ENCODE data around the gene SSBP3. TPM values are rescaled to one million over a fixed set of nuclear protein-coding genes. Genes with fewer than 3 reads are reported as not detected.
"Not testable (repeated sequence)": the region's sequence is repeated elsewhere in the genome, so short reads cannot be mapped to it uniquely, and the experiment has no call there.

SSBP3 gene
- total RNA-seq, 4 donors from 2014 or later = 32.8 to 63.4 (median 47.4) TPM

DNA sequence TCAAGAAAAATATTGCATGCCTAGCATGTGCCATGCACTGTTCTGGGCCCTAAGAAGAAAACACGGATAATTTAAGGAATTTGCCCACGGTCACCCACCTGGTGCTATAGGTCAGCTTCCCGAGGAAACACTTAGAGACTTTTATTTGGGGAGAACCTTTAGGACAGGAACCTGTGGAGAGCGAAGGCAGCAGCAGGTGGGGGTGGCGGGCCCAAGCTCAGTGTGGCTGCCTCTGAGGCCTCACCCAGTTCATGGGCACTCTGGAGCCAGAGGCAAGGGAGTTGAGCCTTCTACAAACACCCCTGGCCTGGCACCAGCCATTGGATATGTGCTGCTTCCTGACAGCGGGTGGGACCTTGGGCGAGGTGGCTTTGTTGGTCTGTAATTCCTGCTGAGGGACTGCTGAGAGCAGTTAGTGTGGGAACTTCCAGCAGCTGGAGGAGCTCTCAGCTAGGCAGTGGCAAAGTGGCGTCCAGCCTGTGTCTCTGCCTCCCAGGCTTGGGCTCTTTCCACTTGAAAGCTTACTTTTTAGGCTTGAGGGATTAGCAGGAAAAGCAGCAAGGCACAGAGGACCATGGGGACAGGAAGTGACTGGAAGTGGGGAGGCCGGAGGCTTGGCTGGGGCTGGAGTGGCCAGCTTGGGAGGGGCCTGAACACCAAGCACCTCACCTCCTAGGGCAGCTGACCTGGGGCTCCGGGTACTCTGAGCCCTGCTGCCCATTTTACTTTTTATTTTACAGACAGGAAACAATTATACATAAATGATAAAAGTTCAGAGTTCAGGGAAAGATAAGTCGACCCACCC lies 187.1 kb downstream of the SSBP3 start:
- peaks cover 45 to 62% (median 52%) of the 10 kb centered on the region in 4 donors for H3K36me3 ChIP-seq
- H3K27ac ChIP-seq (replicated peaks in 1 of 4) = peak overlapping the region; percentile 49 to 76 (median 60)
- H3K4me3 ChIP-seq = no peak overlapping the region
- peaks cover 19 to 31% (median 26%) of the 10 kb centered on the region in 4 donors for H3K4me1 ChIP-seq
- WGBS = 77% methylated on average over 10 of the region's 11 CpGs
- no peaks in the 10 kb centered on the region for H3K9me3 ChIP-seq
- no peak for TF ChIP-seq POLR2A (IDR thresholded peaks at IDR 0.05; ENCODE audit: low read depth)
- TF ChIP-seq, protein P1, sequence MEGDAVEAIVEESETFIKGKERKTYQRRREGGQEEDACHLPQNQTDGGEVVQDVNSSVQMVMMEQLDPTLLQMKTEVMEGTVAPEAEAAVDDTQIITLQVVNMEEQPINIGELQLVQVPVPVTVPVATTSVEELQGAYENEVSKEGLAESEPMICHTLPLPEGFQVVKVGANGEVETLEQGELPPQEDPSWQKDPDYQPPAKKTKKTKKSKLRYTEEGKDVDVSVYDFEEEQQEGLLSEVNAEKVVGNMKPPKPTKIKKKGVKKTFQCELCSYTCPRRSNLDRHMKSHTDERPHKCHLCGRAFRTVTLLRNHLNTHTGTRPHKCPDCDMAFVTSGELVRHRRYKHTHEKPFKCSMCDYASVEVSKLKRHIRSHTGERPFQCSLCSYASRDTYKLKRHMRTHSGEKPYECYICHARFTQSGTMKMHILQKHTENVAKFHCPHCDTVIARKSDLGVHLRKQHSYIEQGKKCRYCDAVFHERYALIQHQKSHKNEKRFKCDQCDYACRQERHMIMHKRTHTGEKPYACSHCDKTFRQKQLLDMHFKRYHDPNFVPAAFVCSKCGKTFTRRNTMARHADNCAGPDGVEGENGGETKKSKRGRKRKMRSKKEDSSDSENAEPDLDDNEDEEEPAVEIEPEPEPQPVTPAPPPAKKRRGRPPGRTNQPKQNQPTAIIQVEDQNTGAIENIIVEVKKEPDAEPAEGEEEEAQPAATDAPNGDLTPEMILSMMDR (IDR thresholded peaks at IDR 0.05) = no peak
- no peak for TF ChIP-seq POLR2AphosphoS5 (IDR thresholded peaks at IDR 0.05)
- no peak for TF ChIP-seq EP300 (IDR thresholded peaks at IDR 0.05)
- no peaks in the 10 kb centered on the region for H3K27me3 ChIP-seq
- intact Hi-C loops (cut with DNase I) = no loop called here
- DNase-seq (ENCODE audit: extremely low spot score) = no peak

DNA sequence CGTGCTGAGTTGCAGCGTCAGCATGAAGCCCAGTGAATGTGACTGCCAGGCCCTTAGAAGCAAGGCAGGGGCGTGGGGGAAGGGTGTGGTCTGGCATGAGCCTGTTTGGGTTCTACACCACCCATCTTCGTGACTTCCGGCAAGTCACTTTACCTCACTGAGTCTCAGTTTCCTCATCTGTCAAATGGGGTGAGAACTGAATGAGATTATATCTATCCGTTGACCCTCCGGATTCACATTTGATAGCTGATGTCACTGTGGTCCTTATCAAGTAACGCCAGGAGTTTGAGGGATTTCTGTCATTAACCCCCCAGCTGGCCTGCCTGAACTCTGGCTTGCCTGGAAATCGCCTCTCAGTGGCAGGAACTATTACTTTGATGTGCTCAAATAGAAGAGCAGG lies 190.7 kb downstream of the SSBP3 start:
- Histone ChIP-seq H3K36me3 (peaks cover 66 to 90% (median 83%) of the 10 kb centered on the region in 4 donors), H3K9me3 (no peaks in the 10 kb centered on the region)
- intact Hi-C loops (cut with DNase I) = no loop called here

DNA sequence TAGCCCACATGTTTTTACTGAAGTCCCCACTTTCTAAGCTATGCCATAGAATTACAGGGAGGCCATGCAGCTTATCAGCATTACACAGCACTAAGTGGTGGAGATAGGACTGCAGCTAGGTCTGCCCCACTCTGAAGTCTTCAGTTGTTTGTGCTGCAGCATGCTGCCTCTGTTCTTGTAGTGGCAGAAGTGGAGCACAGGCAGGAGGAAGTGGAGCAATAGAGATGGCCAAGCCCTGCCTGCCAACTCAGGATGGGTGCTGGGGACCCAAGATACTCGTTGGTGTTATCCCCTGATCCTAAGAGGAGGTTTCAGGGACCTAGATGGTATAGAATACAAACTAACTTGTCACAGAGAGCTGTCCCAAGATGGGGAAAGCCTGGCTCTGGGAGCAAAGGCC lies 193.3 kb downstream of the SSBP3 start:
- Histone ChIP-seq H3K27ac (replicated peaks in 1 of 4) (no peak overlapping the region), H3K9me3 (no peaks in the 10 kb centered on the region), H3K4me3 (no peak overlapping the region), H3K36me3 (peaks cover 65 to 99% (median 96%) of the 10 kb centered on the region in 4 donors), H3K27me3 (no peaks in the 10 kb centered on the region), H3K4me1 (no peaks in the 10 kb centered on the region)
- intact Hi-C loops (cut with DNase I) = no loop called here
- no peak for TF ChIP-seq POLR2A (IDR thresholded peaks at IDR 0.05; ENCODE audit: low read depth)
- TF ChIP-seq POLR2AphosphoS5 (IDR thresholded peaks at IDR 0.05) = no peak
- TF ChIP-seq EP300 (IDR thresholded peaks at IDR 0.05) = no peak
- TF ChIP-seq, protein P1 (IDR thresholded peaks at IDR 0.05) = no peak
- DNase-seq (ENCODE audit: extremely low spot score) = no peak
- 100% methylated on average over 1 of the region's 1 CpG for whole genome bisulfite sequencing

More for the DNA sequence above, 190.7 kb downstream of the SSBP3 start:
- 96% methylated on average over 9 of the region's 9 CpGs for WGBS
- no peak for DNase-seq (ENCODE audit: extremely low spot score)
- H3K4me1 ChIP-seq = peaks cover 19 to 23% (median 22%) of the 10 kb centered on the region in 4 donors
- H3K27me3 ChIP-seq = no peaks in the 10 kb centered on the region
- no peak overlapping the region for H3K27ac ChIP-seq (replicated peaks in 1 of 4)
- H3K4me3 ChIP-seq = no peak overlapping the region
- TF ChIP-seq, protein P1 (IDR thresholded peaks at IDR 0.05) = no peak
- no peak for TF ChIP-seq POLR2A (IDR thresholded peaks at IDR 0.05; ENCODE audit: low read depth)
- TF ChIP-seq POLR2AphosphoS5 (IDR thresholded peaks at IDR 0.05) = no peak
- no peak for TF ChIP-seq EP300 (IDR thresholded peaks at IDR 0.05)

DNA sequence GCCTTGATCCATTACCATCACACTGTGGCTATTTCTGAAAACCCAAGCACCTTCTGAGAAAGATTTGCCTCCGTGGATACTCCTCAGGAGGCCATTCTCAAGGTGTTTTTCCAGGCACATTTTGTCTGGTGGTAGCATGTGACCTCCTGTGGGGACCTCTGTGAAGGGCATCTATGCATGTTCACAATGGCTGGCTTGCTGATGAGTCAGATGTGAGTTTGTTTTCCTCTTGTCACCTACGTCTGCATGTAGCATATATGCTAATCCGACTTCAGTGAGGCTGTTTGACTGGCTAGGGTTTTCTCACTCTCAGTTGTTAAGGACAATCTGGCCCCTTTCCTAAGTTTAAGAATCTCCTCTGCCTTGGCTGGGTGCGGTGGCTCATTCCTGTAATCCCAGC lies 198.3 kb downstream of the SSBP3 start:
- H3K9me3 ChIP-seq; H3K4me1 ChIP-seq; H3K4me3 ChIP-seq; H3K27me3 ChIP-seq; H3K27ac ChIP-seq (replicated peaks in 1 of 4); DNase-seq (ENCODE audit: extremely low spot score); intact Hi-C loops (cut with DNase I): not testable (repeated sequence)
- H3K36me3 ChIP-seq = peaks cover 45 to 94% (median 84%) of the 10 kb centered on the region in 4 donors
- WGBS = 58% methylated on average over 3 of the region's 4 CpGs

DNA sequence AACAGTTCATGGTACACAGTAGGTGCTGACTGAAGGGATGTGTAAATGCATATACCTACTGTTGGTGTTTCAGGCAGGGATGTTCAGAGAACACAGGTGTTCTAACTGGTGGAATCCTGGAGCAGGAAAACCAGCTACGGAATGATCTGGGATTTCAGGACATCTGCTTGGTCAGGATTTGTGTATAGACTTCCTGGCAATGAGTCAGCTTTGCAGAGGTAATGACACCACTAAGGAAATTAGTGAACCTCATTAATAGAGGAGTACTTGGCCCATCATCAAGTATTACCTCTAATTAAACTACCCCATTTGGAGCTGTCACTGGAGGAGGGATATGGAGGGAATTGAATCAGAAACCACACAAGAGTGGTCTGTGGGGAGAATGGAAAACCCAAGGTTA lies 198.9 kb downstream of the SSBP3 start:
- H3K4me1 ChIP-seq = peaks cover 0 to 3% (median 1%) of the 10 kb centered on the region in 4 donors
- no peak overlapping the region for H3K4me3 ChIP-seq
- peaks cover 39 to 94% (median 79%) of the 10 kb centered on the region in 4 donors for H3K36me3 ChIP-seq
- no peak for DNase-seq (ENCODE audit: extremely low spot score)
- WGBS = 0% methylated on average over 1 of the region's 1 CpG
- H3K27ac ChIP-seq (replicated peaks in 1 of 4) = no peak overlapping the region
- intact Hi-C loops (cut with DNase I) = no loop called here
- H3K9me3 ChIP-seq = no peaks in the 10 kb centered on the region
- TF ChIP-seq, protein P1 (IDR thresholded peaks at IDR 0.05) = no peak
- no peak for TF ChIP-seq POLR2A (IDR thresholded peaks at IDR 0.05; ENCODE audit: low read depth)
- TF ChIP-seq EP300 (IDR thresholded peaks at IDR 0.05) = no peak
- TF ChIP-seq POLR2AphosphoS5 (IDR thresholded peaks at IDR 0.05) = no peak
- H3K27me3 ChIP-seq = no peaks in the 10 kb centered on the region
